ENCODE results near the gene MCTP2. TPM values are rescaled to one million over a fixed set of nuclear protein-coding genes. Genes with fewer than 3 reads are reported as not detected.

Gene MCTP2, protein sequence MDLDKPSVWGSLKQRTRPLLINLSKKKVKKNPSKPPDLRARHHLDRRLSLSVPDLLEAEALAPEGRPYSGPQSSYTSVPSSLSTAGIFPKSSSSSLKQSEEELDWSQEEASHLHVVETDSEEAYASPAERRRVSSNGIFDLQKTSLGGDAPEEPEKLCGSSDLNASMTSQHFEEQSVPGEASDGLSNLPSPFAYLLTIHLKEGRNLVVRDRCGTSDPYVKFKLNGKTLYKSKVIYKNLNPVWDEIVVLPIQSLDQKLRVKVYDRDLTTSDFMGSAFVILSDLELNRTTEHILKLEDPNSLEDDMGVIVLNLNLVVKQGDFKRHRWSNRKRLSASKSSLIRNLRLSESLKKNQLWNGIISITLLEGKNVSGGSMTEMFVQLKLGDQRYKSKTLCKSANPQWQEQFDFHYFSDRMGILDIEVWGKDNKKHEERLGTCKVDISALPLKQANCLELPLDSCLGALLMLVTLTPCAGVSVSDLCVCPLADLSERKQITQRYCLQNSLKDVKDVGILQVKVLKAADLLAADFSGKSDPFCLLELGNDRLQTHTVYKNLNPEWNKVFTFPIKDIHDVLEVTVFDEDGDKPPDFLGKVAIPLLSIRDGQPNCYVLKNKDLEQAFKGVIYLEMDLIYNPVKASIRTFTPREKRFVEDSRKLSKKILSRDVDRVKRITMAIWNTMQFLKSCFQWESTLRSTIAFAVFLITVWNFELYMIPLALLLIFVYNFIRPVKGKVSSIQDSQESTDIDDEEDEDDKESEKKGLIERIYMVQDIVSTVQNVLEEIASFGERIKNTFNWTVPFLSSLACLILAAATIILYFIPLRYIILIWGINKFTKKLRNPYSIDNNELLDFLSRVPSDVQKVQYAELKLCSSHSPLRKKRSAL
- 49.8 and 58.9 TPM in 2 replicates for total RNA-seq

DNA sequence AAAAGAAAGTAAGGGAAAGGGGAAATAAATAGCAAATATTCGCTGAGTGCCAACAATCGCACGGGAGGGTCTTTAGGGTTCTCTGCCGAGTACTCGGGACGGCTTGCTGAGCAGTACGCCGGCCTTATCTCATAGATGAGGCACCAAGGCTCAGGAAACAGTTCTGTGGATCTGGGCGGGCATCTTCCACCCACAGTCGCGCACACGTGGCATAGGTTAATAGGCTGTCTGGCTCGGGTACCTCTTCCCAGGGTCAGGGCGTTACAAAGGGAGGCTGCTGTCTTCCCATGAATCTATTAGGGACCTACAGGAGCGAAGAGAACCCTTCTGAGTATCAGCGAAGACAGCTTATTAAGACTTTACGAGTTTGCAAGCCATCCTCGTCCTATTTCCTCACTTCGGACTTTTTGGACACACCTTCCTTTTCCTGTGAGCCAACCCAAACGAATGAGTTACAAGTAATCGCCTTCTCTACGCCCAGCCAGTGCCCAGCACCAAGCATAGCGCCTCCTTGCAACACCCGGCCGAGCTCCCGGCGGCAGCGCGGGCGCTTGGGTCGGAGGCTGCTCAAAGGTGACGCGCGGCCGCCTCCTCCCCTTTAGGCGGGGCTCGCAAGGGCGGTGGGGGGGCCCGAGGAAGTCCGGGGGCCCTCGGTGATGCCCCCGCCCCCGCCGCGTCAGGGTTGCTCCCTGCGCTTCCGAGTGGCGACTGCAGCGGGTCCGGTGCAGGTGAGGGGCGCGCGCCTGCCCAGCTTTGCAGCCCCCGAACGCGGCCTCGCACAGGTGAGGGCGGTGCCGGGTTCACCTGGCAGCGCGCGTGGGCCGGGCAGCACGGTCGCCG, at the start of gene MCTP2:
TSS of gene MCTP2 (plus strand) at position 679 of the 840 bp plus-strand sequence. CDS start 66,705 bp downstream, outside the sequence.
- no peaks in the 10 kb centered on the region for H3K9me3 Mint-ChIP-seq
- peaks cover 25% of the 10 kb centered on the region for H3K36me3 Mint-ChIP-seq (ENCODE audit: low read depth)
- peak within 1 kb of the TSS; percentile 89 for H3K4me3 Mint-ChIP-seq
- no peaks in the 10 kb centered on the region for H3K27me3 Mint-ChIP-seq
- H3K4me1 Mint-ChIP-seq, result peaks cover 69% of the 10 kb centered on the region
- peak within 1 kb of the TSS; percentile 97 for H3K27ac Mint-ChIP-seq
- DNase-seq, result peak; percentile 96
- intact Hi-C loops (cut with micrococcal nuclease), result loop anchor here (1.0 to 10.0 kb wide), 6 partner anchors 41 to 1426 kb away; no protein-coding TSS in a partner anchor

DNA sequence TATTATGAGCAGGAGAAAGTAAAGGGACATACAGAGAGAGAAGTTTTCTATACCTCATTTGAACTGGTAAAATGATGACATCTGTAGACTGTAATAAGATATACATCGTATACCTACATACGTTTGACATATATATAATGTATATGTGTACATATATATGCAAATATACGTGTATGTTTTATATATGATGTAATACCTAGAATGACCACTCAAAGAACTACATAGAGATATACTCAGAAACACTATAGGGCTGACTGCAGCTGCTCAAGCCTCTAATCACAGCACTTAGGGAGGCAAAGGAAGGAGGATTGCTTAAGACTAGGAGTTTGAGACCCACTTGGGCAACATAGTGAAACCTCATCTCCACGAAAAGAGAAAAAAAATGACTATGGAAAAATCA, 48.5 kb upstream of the MCTP2 start:
- peaks cover 5% of the 10 kb centered on the region for H3K4me1 Mint-ChIP-seq
- H3K36me3 Mint-ChIP-seq (ENCODE audit: low read depth), result peaks cover 2% of the 10 kb centered on the region
- peaks cover 25% of the 10 kb centered on the region for H3K27me3 Mint-ChIP-seq
- DNase-seq, result no peak
- peaks cover 7% of the 10 kb centered on the region for H3K9me3 Mint-ChIP-seq
- intact Hi-C loops (cut with micrococcal nuclease), result no loop called here
- no peak overlapping the region for H3K27ac Mint-ChIP-seq
- H3K4me3 Mint-ChIP-seq, result no peak overlapping the region

DNA sequence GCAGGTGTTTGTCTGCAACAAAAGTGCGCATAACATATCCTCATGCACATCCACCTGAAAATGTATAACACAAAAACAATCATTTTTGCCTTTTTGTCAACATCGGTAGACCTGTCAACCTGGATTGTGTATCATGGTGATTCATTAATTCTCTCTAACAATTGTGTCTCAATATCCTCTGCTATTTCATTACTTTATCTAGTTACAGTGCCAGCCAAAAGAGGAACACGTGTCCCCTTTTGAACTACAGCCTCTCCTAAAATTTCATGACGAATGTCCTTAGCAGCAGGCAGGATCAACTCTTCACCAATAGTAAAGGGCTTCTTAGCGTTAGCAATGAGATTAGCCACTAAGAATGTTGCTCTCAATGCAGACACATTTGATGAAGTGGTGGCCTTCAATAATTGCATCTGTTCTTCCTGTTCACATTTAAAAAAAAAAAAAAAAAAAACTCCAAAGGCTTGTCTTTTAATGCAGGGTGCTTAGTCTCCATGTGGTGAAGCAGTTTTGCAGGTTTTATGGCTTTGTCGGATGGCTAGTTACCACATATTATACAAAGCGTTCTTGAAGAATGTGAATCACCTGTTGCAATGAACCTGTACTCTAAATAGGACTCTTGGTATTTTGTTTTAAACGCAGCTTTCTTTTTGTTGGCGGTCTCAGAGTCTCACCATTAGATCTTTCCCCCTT, 45.7 kb upstream of the MCTP2 start:
- Mint-ChIP-seq H3K4me1 (peaks cover 10% of the 10 kb centered on the region), H3K4me3 (no peak overlapping the region), H3K9me3 (peaks cover 18% of the 10 kb centered on the region), H3K36me3 (ENCODE audit: low read depth) (peaks cover 3% of the 10 kb centered on the region), H3K27me3 (peaks cover 49% of the 10 kb centered on the region), H3K27ac (no peak overlapping the region)
- intact Hi-C loops (cut with micrococcal nuclease), result no loop called here
- no peak for DNase-seq

GRCh38 chr15:94186770-94187331, 44.5 kb upstream of the MCTP2 start:
- peaks cover 18% of the 10 kb centered on the region for H3K9me3 Mint-ChIP-seq
- intact Hi-C loops (cut with micrococcal nuclease), result no loop called here
- H3K27ac Mint-ChIP-seq, result no peak overlapping the region
- peaks cover 56% of the 10 kb centered on the region for H3K27me3 Mint-ChIP-seq
- H3K4me3 Mint-ChIP-seq, result no peak overlapping the region
- no peak for DNase-seq
- H3K4me1 Mint-ChIP-seq, result peaks cover 16% of the 10 kb centered on the region
- peaks cover 3% of the 10 kb centered on the region for H3K36me3 Mint-ChIP-seq (ENCODE audit: low read depth)

- intact Hi-C loops (cut with micrococcal nuclease), result no loop called here
- Mint-ChIP-seq H3K27ac (no peak overlapping the region), H3K9me3 (peaks cover 16% of the 10 kb centered on the region), H3K36me3 (ENCODE audit: low read depth) (peaks cover 3% of the 10 kb centered on the region), H3K4me3 (no peak overlapping the region), H3K27me3 (peaks cover 35% of the 10 kb centered on the region), H3K4me1 (peaks cover 11% of the 10 kb centered on the region)
- DNase-seq, result no peak
Observed at GRCh38 chr15:94193906-94194305, 37.5 kb upstream of the MCTP2 start.

DNA sequence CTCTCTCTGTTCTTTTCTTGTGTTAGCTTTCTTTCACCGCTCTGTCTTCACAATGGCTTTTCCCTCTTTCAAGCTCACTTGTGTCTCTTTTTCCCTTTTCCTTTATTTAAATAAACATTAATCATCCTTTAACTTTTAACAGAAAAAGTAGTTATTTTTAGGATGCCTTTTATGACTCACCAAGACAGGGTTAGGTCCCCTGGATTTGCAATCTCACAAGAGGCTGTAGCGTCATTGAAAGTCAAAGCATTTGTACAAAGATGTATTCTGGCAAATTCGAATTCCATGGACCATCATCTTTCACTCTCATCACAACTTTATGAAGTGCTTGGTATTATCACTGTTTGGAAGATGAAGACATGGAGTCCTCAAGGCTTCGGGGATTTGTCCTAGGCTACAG, 34.8 kb upstream of the MCTP2 start:
- peaks cover 2% of the 10 kb centered on the region for H3K4me1 Mint-ChIP-seq
- H3K4me3 Mint-ChIP-seq, result no peak overlapping the region
- H3K27ac Mint-ChIP-seq, result no peak overlapping the region
- no peak for DNase-seq
- H3K36me3 Mint-ChIP-seq (ENCODE audit: low read depth), result no peaks in the 10 kb centered on the region
- peaks cover 20% of the 10 kb centered on the region for H3K27me3 Mint-ChIP-seq
- intact Hi-C loops (cut with micrococcal nuclease), result no loop called here
- H3K9me3 Mint-ChIP-seq, result peaks cover 4% of the 10 kb centered on the region

- intact Hi-C loops (cut with micrococcal nuclease), result no loop called here
- DNase-seq, result no peak
- Mint-ChIP-seq H3K4me1 (peaks cover 5% of the 10 kb centered on the region), H3K9me3 (peaks cover 4% of the 10 kb centered on the region), H3K4me3 (no peak overlapping the region), H3K27ac (no peak overlapping the region), H3K36me3 (ENCODE audit: low read depth) (no peaks in the 10 kb centered on the region), H3K27me3 (peaks cover 15% of the 10 kb centered on the region)
Observed at GRCh38 chr15:94198633-94199032, 32.7 kb upstream of the MCTP2 start.

GRCh38 chr15:94199725-94200124, 31.6 kb upstream of the MCTP2 start:
- Mint-ChIP-seq H3K27ac (no peak overlapping the region), H3K36me3 (ENCODE audit: low read depth) (no peaks in the 10 kb centered on the region), H3K4me3 (no peak overlapping the region), H3K9me3 (peaks cover 4% of the 10 kb centered on the region), H3K4me1 (peaks cover 8% of the 10 kb centered on the region), H3K27me3 (peaks cover 17% of the 10 kb centered on the region)
- no peak for DNase-seq
- intact Hi-C loops (cut with micrococcal nuclease), result no loop called here

DNA sequence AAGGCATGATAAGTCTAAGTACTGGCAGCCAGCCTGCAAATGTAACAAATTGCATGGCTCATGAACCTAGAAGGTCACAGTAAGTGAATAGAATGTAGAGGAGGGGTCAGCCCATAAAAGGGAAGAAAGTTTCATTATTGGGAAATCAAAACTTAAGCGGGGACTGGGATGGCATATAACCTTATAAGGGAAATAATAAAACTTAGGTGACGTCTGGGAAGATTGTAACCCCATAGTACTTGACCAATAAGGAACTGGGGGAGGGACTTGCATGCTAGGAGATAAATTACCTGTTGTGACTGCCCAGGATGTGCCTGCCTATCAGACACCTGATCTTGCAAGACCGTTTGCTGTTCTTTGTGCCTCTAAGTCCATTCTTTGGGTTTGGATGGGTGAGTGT, 28.1 kb upstream of the MCTP2 start:
- Mint-ChIP-seq H3K4me1 (peaks cover 27% of the 10 kb centered on the region), H3K4me3 (no peak overlapping the region), H3K27ac (no peak overlapping the region), H3K36me3 (ENCODE audit: low read depth) (no peaks in the 10 kb centered on the region), H3K9me3 (no peaks in the 10 kb centered on the region), H3K27me3 (peaks cover 8% of the 10 kb centered on the region)
- intact Hi-C loops (cut with micrococcal nuclease), result no loop called here
- DNase-seq, result no peak

DNA sequence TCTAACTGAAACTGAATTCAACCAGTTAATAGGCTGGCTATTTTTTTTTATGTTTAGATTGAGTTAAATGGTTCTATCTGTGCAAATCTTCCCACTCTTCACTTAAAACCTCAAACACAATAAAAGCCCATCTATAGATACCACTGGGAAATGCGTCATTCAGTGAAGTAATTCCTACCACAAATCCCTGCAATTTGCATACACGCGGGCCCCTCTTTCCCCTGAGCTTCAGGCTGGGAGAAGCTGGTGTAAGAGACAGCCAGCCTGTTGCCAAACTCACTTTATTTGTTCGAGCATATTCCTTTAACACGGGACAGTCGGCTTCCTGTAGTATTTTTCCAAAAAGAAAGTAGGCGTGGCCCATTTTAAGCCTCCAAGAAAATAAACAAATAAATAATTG, 26.0 kb upstream of the MCTP2 start:
- no peaks in the 10 kb centered on the region for H3K9me3 Mint-ChIP-seq
- peaks cover 2% of the 10 kb centered on the region for H3K27me3 Mint-ChIP-seq
- DNase-seq, result peak; percentile 63
- intact Hi-C loops (cut with micrococcal nuclease), result no loop called here
- H3K4me3 Mint-ChIP-seq, result peak overlapping the region; percentile 65
- H3K27ac Mint-ChIP-seq, result peak overlapping the region; percentile 96
- H3K4me1 Mint-ChIP-seq, result peaks cover 27% of the 10 kb centered on the region
- H3K36me3 Mint-ChIP-seq (ENCODE audit: low read depth), result peaks cover 1% of the 10 kb centered on the region

GRCh38 chr15:94206463-94207167, 24.7 kb upstream of the MCTP2 start:
- H3K4me3 Mint-ChIP-seq, result peak overlapping the region; percentile 80
- peak overlapping the region; percentile 96 for H3K27ac Mint-ChIP-seq
- H3K4me1 Mint-ChIP-seq, result peaks cover 27% of the 10 kb centered on the region
- H3K9me3 Mint-ChIP-seq, result peaks cover 4% of the 10 kb centered on the region
- intact Hi-C loops (cut with micrococcal nuclease), result loop anchor here (1.0 to 2.0 kb wide), 4 partner anchors 23 to 100 kb away; no protein-coding TSS in a partner anchor
- H3K27me3 Mint-ChIP-seq, result peaks cover 7% of the 10 kb centered on the region
- H3K36me3 Mint-ChIP-seq (ENCODE audit: low read depth), result peaks cover 1% of the 10 kb centered on the region
- DNase-seq, result peak; percentile 89

DNA sequence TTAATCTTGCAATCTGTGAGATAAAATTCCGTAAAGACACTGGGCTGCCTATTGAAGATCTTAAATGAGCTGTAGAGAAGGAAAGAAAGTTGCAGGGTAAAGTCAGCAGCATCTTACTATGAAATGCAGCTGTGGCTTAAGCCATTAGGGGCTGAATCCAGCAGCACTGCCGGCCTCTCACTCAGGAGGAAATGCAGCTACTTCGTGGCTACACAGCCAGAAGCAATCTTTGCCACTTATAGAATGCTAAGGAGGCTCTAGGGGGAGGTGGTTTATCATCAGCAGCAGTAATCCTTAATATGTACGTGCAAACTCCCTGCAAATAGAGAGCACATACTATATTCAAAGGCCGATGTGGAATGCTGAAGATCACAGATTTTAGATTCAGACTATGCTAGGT, 19.1 kb upstream of the MCTP2 start:
- DNase-seq, result no peak
- H3K4me3 Mint-ChIP-seq, result no peak overlapping the region
- intact Hi-C loops (cut with micrococcal nuclease), result no loop called here
- H3K4me1 Mint-ChIP-seq, result peaks cover 10% of the 10 kb centered on the region
- no peak overlapping the region for H3K27ac Mint-ChIP-seq
- H3K36me3 Mint-ChIP-seq (ENCODE audit: low read depth), result peaks cover 3% of the 10 kb centered on the region
- H3K9me3 Mint-ChIP-seq, result peaks cover 34% of the 10 kb centered on the region
- H3K27me3 Mint-ChIP-seq, result peaks cover 32% of the 10 kb centered on the region
